Measurements from ENCODE around the gene CD300C.
A peak's percentile ranks its signal among the peaks of the same experiment; 100 is the strongest.

The CD300C gene

DNA sequence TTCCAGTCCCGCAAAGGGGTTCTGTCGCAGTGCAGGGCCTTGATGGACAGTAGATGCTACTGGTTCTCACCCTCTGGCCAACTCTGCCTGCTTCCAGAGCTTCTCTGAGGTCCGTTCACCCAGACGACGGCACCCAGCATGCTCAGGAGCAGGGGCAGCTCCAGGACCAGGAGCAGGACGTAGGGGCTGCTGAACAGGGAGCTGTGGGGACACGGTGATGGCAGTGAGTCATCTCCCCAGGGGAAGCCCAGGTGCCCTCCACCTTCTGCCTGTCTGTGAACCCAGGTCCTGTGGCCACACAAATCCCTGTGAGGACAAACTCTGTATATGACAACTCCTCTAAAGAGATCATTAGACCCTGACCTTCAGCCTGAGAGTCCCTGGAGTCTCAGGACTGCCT lies 3.4 kb upstream of the CD300C start:
- no peak overlapping the region for H3K4me3 Mint-ChIP-seq
- intact Hi-C loops (cut with micrococcal nuclease), result loop anchor here (10.0 kb wide), 1 partner anchor 55 kb away; no protein-coding TSS in a partner anchor
- peaks cover 15% of the 10 kb centered on the region for H3K36me3 Mint-ChIP-seq (ENCODE audit: low read depth)
- peaks cover 92% of the 10 kb centered on the region for H3K4me1 Mint-ChIP-seq (ENCODE audit: low read depth)
- no peaks in the 10 kb centered on the region for H3K9me3 Mint-ChIP-seq
- H3K27me3 Mint-ChIP-seq, result peaks cover 21% of the 10 kb centered on the region
- no peak overlapping the region for H3K27ac Mint-ChIP-seq

- Mint-ChIP-seq H3K27ac (peak overlapping the region; percentile 93), H3K4me1 (ENCODE audit: low read depth) (peaks cover 94% of the 10 kb centered on the region)
Measured at GRCh38 chr17:74547736-74548135, 1.8 kb upstream of the CD300C start.

GRCh38 chr17:74547264-74547663 lies 1.3 kb upstream of the CD300C start:
- Mint-ChIP-seq H3K36me3 (ENCODE audit: low read depth) (peaks cover 36% of the 10 kb centered on the region), H3K9me3 (no peaks in the 10 kb centered on the region), H3K4me1 (ENCODE audit: low read depth) (peaks cover 94% of the 10 kb centered on the region), H3K4me3 (no peak overlapping the region), H3K27me3 (peaks cover 20% of the 10 kb centered on the region), H3K27ac (peak overlapping the region; percentile 93)
- intact Hi-C loops (cut with micrococcal nuclease), result loop anchor here (10.0 kb wide), 1 partner anchor 58 kb away; no protein-coding TSS in a partner anchor

More at GRCh38 chr17:74547736-74548135, 1.8 kb upstream of the CD300C start:
- peaks cover 31% of the 10 kb centered on the region for H3K36me3 Mint-ChIP-seq (ENCODE audit: low read depth)
- no peaks in the 10 kb centered on the region for H3K9me3 Mint-ChIP-seq
- peaks cover 21% of the 10 kb centered on the region for H3K27me3 Mint-ChIP-seq
- intact Hi-C loops (cut with micrococcal nuclease), result loop anchor here (10.0 kb wide), 1 partner anchor 57 kb away; no protein-coding TSS in a partner anchor
- no peak overlapping the region for H3K4me3 Mint-ChIP-seq

DNA sequence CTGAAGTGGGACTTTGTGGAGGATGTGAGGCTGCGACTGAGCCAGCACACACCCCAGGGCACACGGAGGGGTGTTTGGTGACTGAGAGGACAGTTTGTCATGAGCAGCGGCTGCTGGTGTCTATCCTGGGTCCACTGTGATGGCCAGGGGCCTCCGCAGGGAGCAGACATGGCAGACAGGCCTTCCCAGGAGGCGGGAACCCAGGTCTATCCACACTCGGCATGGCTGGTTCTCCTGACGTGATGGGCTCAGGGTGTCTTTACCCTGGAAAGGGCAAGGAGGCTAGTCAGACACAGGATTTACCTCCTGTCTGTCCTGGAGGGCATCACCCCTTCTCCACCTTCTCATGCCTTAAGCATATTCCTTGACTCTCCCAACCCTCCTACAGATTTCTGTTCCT lies 671 bp upstream of the CD300C start:
- H3K27ac Mint-ChIP-seq, result peak overlapping the region; percentile 93
- H3K9me3 Mint-ChIP-seq, result no peaks in the 10 kb centered on the region
- no peak overlapping the region for H3K4me3 Mint-ChIP-seq
- intact Hi-C loops (cut with micrococcal nuclease), result loop anchor here (1.0 to 10.0 kb wide), 2 partner anchors 21 to 58 kb away; partner anchors contain the start of gene CD300H
- peaks cover 17% of the 10 kb centered on the region for H3K27me3 Mint-ChIP-seq
- peaks cover 90% of the 10 kb centered on the region for H3K4me1 Mint-ChIP-seq (ENCODE audit: low read depth)
- peaks cover 43% of the 10 kb centered on the region for H3K36me3 Mint-ChIP-seq (ENCODE audit: low read depth)

DNA sequence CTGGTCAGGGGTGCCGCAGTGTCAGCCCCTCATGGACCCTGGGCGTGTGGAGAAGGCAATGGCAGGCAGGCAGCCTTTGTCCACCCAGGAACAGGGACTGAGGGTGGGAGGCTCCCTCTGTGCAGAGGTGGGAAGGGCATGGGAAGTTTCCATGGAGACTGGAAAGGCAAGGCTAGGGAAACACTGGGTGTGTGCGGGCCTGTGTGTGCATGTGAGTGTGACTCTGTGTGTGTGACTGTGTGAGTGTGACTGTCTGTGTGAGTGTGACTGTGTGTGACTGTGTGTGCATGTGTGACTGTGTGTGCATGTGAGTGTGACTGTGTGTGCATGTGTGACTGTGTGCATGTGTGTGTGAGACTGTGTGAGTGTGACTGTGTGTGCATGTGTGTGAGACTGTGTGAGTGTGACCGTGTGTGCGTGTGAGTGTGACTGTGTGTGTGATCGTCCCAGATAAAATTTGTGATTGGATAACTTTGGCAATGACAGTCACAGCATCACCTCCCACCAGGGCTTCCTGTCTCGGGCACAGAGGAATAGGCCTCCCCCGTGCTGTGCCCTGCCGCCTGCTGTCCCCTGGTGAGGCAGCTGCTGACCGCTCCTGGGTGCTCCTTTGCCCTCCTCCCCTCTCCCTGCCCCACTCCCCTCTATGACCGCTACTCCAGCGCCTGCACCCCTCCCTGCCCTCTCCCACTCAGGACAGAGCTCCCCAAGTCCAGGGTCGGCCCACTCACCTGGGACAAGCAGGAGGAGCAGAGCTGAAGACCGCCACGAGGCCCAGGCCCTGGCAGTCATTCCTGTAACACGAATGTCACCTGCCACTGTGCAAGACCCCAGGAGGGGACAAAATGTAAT lies 698 bp downstream of the CD300C start:
- peaks cover 13% of the 10 kb centered on the region for H3K27me3 Mint-ChIP-seq
- intact Hi-C loops (cut with micrococcal nuclease), result loop anchor here (10.0 kb wide), 1 partner anchor 60 kb away; no protein-coding TSS in a partner anchor
- peak overlapping the region; percentile 93 for H3K27ac Mint-ChIP-seq
- peak overlapping the region; percentile 69 for H3K4me3 Mint-ChIP-seq
- H3K36me3 Mint-ChIP-seq (ENCODE audit: low read depth), result peaks cover 57% of the 10 kb centered on the region
- no peaks in the 10 kb centered on the region for H3K9me3 Mint-ChIP-seq
- peaks cover 79% of the 10 kb centered on the region for H3K4me1 Mint-ChIP-seq (ENCODE audit: low read depth)

GRCh38 chr17:74543891-74544760 lies 1.8 kb downstream of the CD300C start:
- Mint-ChIP-seq H3K36me3 (ENCODE audit: low read depth) (peaks cover 67% of the 10 kb centered on the region), H3K4me1 (ENCODE audit: low read depth) (peaks cover 84% of the 10 kb centered on the region), H3K9me3 (no peaks in the 10 kb centered on the region), H3K4me3 (peak overlapping the region; percentile 69), H3K27ac (peak overlapping the region; percentile 93), H3K27me3 (peaks cover 14% of the 10 kb centered on the region)
- intact Hi-C loops (cut with micrococcal nuclease), result loop anchor here (10.0 kb wide), 1 partner anchor 61 kb away; no protein-coding TSS in a partner anchor

DNA sequence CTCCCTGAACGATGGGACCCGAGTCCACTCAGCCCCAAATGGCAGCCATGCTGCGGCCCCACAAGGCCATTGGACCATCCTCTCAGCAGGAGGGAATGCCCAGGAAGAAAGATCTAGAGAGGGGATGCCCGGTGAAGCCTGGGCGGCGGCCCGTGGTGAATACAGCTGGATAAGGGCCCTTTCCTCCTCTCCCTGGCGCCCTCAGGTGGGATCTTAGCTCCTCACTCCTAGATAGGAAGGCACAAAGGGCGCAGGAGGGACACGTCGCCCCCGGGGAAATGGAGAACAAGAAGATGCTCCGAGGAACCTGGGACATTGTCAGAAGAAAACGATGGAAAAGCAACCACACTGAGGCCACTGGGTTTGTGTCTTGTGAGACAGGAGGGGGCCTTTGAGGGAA lies 2.5 kb downstream of the CD300C start:
- Mint-ChIP-seq H3K4me3 (peak overlapping the region; percentile 69), H3K4me1 (ENCODE audit: low read depth) (peaks cover 81% of the 10 kb centered on the region), H3K27me3 (peaks cover 12% of the 10 kb centered on the region), H3K27ac (peak overlapping the region; percentile 32), H3K9me3 (no peaks in the 10 kb centered on the region), H3K36me3 (ENCODE audit: low read depth) (peaks cover 71% of the 10 kb centered on the region)
- intact Hi-C loops (cut with micrococcal nuclease), result loop anchor here (10.0 kb wide), 1 partner anchor 61 kb away; no protein-coding TSS in a partner anchor

DNA sequence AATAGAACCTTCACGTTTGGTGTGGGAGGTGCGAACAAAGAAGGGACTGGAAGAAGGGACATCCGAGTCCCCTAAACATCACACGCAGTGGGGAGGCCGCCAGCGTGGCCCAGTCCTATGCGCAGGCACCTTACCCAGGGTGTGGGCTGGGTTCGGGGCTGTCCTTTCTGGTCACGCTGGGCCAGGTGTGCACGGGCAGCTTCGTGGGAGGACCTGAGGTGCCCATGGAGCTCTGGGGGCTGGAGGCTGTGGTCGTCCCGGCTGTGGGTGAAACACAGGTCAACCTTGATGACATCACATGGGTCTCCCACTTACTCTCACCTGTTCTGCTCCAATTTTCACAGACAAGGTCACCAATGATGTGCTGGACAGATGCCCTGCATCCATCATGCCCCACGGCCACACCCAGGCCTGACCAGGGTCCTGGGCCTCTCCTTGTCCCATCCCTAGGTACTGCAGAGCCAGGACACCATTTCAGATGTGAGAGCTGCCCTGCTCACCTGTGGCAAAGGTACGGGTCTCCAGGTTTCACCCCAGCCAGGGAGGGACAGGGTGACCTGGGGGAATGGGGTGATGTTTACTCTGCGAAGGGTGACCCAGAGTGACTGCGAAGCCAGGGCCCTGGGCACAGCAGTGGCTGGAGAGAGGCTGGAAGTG lies 3.1 kb downstream of the CD300C start:
- Mint-ChIP-seq H3K27ac (peak overlapping the region; percentile 32), H3K4me1 (ENCODE audit: low read depth) (peaks cover 76% of the 10 kb centered on the region), H3K9me3 (no peaks in the 10 kb centered on the region), H3K4me3 (no peak overlapping the region), H3K27me3 (peaks cover 12% of the 10 kb centered on the region), H3K36me3 (ENCODE audit: low read depth) (peaks cover 71% of the 10 kb centered on the region)
- intact Hi-C loops (cut with micrococcal nuclease), result loop anchor here (10.0 kb wide), 1 partner anchor 62 kb away; no protein-coding TSS in a partner anchor

DNA sequence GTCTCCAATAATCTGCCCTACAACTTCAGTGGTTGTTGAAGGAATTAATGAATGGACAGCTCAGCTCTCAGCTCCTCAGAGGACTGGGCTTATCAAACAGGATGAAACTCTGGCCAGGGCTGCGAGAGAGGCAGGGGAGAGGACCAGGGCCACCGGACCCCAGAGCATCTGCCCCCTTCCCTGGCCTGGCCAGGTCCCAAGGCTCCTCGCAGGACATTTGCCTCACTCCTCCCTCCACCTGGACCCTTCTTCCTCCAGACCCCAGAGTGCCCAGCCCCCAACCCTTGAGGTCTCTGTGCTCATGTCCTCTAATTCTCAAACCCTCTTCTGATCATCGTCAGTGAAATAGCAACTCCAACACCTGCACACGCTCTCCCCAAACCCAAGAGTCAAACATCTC lies 3.7 kb downstream of the CD300C start:
- Mint-ChIP-seq H3K27me3 (peaks cover 12% of the 10 kb centered on the region), H3K9me3 (no peaks in the 10 kb centered on the region), H3K36me3 (ENCODE audit: low read depth) (peaks cover 73% of the 10 kb centered on the region), H3K4me1 (ENCODE audit: low read depth) (peaks cover 69% of the 10 kb centered on the region), H3K27ac (no peak overlapping the region), H3K4me3 (no peak overlapping the region)
- intact Hi-C loops (cut with micrococcal nuclease), result loop anchor here (10.0 kb wide), 1 partner anchor 63 kb away; no protein-coding TSS in a partner anchor

DNA sequence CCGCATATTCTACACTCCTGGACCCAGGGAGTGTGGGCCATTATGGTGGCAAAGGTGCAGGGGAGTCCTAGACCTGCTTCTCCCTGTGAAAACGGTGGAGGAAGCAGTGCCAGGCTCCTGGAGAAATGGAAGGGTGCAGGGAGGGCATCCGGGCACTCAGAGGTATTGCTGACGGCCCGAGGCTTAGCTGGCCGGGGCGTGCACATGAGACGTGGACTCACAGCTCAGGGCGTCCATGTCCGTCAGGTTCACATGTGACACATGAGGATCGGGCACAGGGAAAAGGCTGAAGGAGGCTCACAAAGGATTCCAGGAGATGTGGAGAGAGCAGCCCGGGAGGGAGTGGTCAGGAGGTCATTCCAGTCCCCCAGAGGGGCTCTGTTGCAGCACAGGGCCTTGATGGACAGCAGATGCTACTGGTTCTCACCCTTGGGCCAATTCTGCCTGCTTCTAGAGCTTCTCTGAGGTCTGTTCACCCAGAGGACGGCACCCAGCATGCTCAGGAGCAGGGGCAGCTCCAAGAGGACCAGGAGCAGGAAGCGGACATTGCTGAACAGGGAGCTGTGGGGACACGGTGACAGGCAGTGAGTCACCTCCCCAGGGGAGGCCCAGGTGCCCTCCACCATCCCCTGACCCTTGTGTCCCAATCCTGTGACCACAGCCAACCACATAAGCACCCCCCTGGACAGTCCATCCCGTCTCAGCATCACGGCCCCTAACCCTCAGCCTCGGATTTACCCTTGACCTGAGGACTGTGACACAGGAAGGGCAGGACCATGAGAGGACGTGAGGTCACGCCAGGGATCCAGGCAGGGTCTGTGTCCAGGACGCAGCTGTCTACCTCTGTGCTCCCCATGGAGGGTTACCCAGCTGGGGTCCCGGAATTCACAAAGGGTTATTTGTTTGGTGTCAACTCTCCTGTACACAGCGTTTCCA lies 4.5 kb downstream of the CD300C start:
- Mint-ChIP-seq H3K4me1 (ENCODE audit: low read depth) (peaks cover 68% of the 10 kb centered on the region), H3K27ac (no peak overlapping the region), H3K36me3 (ENCODE audit: low read depth) (peaks cover 80% of the 10 kb centered on the region), H3K9me3 (no peaks in the 10 kb centered on the region), H3K27me3 (peaks cover 12% of the 10 kb centered on the region), H3K4me3 (no peak overlapping the region)
- intact Hi-C loops (cut with micrococcal nuclease), result loop anchor here (10.0 kb wide), 1 partner anchor 63 kb away; no protein-coding TSS in a partner anchor

DNA sequence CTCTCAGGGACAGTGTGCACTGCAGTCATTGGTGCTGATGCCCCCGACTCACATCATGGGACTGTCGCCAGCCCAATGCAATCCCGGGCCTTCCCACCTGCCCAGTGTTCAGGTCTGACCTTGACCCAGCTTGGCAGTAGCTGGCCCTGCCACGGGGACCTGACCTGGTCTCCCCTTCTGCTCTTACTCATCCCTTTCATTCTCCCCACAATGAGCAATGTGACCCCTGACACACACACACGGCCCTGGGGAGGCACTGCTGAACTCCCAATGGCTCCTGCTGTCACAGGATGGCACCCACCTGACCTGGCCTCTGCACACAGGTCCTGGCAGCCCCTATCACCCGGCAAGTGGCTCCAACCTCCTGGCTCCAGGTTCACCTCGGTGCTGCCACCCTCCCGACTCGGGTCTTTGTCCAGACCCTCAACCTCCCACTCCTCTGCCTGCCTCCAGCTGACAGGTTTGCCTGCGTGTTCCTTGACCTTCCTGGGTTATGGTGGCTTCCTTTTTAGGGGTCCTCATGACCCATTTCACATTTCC lies 6.6 kb downstream of the CD300C start:
- Mint-ChIP-seq H3K9me3 (no peaks in the 10 kb centered on the region), H3K36me3 (ENCODE audit: low read depth) (peaks cover 78% of the 10 kb centered on the region), H3K4me3 (no peak overlapping the region)

DNA sequence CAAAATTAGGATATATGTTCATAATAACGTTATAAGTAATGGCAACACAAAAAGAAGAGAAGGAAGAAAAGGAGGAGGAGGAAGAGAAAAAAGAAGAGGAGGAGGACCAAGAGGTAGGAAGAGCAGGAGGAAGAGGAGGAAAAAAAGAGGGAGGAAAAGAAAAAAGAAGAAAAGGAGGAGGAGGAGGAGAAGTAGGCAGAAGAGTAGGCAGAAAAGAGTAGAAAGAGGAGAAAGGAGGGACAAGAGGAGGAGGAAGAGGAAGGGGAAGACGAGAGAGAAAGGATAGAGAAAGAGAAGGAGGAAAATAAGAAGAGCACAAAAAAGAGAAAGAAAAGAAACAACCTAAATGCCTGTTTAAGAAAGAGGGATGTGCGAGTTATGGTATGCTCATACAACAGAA lies 9.0 kb downstream of the CD300C start:
- peaks cover 8% of the 10 kb centered on the region for H3K27me3 Mint-ChIP-seq
- H3K27ac Mint-ChIP-seq, result no peak overlapping the region
- H3K9me3 Mint-ChIP-seq, result no peaks in the 10 kb centered on the region
- H3K4me1 Mint-ChIP-seq (ENCODE audit: low read depth), result peaks cover 47% of the 10 kb centered on the region
- H3K36me3 Mint-ChIP-seq (ENCODE audit: low read depth), result peaks cover 57% of the 10 kb centered on the region
- intact Hi-C loops (cut with micrococcal nuclease), result no loop called here
- H3K4me3 Mint-ChIP-seq, result no peak overlapping the region

More for the DNA sequence above, 6.6 kb downstream of the CD300C start:
- peak overlapping the region; percentile 18 for H3K27ac Mint-ChIP-seq
- H3K27me3 Mint-ChIP-seq, result peaks cover 12% of the 10 kb centered on the region
- intact Hi-C loops (cut with micrococcal nuclease), result no loop called here
- H3K4me1 Mint-ChIP-seq (ENCODE audit: low read depth), result peaks cover 52% of the 10 kb centered on the region
